ENCODE data around the gene ALDH1A2.

ALDH1A2 gene

GRCh38 chr15:57941816-57942215 is 123.7 kb downstream of the ALDH1A2 start:
- no peak for DNase-seq

DNA sequence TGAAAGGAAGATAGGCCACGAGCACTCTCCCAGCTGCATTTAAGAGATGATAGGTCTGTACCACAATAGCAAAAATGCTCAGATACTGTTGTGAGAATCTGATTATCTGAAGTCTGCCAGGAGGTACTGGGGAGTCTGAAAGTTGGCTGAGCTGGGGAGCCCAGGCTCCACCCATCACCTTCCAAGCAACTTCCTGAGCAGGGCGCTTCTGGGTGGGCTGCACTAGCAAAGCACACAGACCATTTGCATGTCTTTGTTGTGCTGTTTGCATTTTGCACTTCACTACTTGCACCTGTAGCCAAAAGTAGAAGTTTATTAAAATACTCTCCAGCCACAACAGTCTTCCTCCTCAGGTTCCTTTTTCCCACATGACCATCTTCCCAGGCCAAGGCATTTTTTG is 133.2 kb downstream of the ALDH1A2 start:
- no peak for DNase-seq

- DNase-seq = no peak
Observed at GRCh38 chr15:57931570-57931969, 133.9 kb downstream of the ALDH1A2 start.

GRCh38 chr15:57927091-57927631 is 138.3 kb downstream of the ALDH1A2 start:
- no peak for DNase-seq

- DNase-seq = no peak
Observed at GRCh38 chr15:57925650-57926049, 139.9 kb downstream of the ALDH1A2 start.

DNA sequence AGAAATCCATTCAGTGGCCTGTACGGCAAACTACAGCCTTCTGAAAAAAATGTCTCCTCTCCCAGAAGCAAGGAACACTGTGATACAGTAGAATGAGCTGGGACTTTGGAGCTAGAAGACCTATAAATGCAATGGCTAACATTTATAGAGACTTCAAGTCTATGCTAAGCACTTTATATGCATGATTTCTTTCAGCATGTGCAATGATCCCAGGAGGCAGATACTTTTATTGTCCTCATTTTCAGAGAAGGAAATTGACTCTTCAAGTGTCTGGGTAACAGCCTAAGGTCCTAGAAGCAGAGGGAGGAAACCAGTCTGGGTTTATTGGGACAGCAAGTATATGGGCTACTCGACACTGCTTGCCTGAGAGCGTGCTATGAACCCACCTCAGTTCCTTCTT is 140.9 kb downstream of the ALDH1A2 start:
- DNase-seq = no peak

DNA sequence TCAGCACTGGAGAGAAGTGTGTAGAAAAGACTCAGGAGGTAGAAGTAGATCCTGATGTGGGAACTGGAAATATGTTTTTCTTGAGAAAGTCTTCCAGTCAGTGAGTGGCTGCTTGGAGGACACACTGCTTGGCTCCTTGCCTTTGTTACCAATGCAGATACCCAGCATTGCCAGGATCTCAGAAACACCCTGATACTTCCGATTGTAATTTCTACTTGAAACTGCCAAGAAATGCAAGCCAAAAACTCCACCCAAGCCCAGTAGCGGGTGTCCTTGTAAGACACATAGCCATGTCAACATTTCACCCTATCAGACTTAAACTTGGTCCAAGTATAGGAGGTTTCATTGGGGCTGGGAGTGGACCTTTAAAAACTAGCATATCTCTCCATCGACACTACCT is 141.8 kb downstream of the ALDH1A2 start:
- no peak for DNase-seq

DNA sequence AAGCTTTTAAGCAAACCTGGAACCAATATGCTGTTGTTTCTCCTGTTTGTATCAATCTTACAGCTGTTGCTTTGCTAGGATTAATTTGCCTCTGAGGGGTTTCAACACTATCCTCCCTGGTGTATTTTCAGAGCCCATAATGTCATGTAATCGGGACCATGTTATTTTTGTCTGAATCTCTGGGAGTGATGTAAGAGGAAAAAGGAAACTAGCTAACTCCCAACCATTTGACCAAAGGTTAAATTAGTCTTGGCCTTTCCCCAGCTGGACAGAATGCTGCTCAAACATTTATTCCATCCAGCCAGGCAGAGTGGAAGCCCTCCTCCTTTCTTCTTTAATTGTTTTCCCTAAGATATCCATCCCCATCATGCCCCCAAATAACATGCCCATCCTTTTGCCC is 142.2 kb downstream of the ALDH1A2 start:
- DNase-seq = no peak

GRCh38 chr15:57922776-57923175 is 142.7 kb downstream of the ALDH1A2 start:
- DNase-seq = no peak

DNA sequence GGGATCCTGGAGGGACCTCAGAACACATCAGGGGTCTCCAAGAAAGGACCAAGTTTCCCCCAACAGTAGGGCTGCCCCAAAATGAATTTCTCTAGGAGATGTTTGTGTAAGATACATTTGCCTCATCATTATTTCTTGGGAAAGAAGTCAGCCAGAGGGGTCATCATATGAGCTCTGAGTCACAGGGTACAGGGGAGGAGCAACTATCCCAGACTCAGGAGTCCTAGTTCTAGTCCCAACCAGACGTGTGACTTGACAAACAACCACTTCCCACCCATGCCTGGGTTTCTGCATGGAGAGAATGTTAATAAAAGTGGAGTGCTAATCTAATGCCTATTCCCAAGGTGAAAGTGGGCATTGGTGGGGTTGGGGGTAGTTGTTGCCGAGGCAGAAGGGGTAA is 144.1 kb downstream of the ALDH1A2 start:
- DNase-seq = no peak

DNA sequence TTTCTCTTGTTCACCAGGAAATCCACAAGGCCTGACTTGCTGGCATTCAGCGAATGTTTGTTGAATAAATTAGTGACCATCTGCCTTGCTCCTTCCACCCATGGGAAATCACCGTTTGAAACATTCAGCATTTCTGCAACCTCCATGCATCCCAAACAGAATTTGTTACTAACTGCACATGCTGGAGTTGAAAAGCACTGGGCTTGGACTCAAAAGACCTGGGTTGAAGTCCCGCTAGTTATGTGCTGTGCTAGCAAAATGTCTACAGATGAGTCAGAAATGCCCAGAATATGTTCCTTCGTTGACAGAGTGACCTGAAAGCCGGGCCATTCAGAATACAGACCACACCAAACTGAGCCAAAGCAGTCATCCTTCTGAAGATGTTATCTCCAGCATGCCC is 144.6 kb downstream of the ALDH1A2 start:
- DNase-seq = no peak

DNA sequence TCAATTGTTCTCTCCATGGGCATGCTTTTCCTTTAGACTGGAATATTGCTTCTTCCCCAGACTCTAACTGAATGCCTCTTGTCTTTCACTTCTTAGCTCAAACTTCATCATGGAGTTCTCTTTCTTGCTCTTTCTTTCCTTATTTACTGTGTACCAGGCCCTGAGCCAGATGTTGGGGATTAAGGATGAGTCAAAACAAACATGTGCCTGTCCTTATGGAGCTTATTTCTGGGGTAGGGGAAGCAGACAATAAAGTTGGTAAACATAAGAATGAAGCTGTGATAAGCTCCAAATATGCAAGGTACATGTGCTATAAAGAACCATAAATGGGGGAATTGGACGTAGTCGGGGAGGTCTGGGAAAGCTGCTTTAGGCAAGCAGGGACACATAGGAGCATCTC is 145.8 kb downstream of the ALDH1A2 start:
- no peak for DNase-seq

DNA sequence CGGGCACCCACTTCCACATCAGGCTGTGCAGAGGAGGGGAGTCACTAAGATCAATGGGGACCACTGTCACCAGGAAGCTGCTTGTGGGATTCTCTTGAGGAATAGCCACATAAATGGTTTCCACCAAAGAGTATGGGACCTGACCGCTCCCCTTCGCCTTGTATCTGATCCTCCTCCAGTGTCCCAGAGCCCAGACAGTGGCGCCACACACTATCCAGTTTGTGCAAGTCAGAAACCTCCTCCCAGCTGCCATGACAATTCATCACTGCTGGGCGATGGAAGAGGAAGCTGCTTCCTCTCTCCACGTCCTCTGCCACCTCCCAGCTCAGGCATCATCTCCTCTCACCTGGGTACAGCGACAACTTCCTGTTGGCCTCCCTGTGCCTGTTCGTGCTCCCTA is 147.5 kb downstream of the ALDH1A2 start:
- no peak for DNase-seq

GRCh38 chr15:57916695-57917094 is 148.8 kb downstream of the ALDH1A2 start:
- DNase-seq = no peak

DNA sequence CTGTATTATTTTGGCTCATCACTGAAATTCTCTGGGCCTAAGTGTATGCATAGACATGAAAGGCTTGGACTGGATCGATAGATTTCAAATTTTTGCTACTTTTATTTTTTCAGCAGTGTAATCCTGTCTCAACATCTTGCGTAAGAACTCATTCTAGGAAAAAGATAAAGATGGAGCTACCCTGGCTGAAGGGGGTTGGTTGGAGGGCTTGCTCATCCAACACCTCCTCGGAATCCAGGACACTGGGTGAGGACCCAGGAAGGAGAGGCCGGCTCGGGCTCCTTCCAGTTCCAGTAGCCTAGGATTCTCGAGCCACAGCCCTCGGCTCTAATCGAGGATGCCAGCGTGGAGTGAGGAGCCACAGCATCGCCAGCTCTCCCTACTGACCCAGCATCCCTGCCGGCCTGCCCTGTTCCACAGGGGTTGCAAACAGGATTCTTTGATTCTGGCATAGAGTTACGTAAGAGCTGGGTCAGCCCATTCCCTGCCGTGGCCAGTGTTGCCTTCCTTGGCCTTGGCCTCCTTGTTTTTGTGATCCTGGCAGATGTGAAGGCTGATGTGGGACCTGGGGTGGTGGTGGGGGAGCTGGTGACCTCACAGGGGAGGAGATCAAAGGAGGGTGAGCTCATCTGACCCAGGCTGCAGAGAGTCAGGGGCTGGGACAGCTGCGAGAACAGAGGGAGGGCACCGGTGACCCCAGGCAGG is 149.5 kb downstream of the ALDH1A2 start:
- DNase-seq = no peak

DNA sequence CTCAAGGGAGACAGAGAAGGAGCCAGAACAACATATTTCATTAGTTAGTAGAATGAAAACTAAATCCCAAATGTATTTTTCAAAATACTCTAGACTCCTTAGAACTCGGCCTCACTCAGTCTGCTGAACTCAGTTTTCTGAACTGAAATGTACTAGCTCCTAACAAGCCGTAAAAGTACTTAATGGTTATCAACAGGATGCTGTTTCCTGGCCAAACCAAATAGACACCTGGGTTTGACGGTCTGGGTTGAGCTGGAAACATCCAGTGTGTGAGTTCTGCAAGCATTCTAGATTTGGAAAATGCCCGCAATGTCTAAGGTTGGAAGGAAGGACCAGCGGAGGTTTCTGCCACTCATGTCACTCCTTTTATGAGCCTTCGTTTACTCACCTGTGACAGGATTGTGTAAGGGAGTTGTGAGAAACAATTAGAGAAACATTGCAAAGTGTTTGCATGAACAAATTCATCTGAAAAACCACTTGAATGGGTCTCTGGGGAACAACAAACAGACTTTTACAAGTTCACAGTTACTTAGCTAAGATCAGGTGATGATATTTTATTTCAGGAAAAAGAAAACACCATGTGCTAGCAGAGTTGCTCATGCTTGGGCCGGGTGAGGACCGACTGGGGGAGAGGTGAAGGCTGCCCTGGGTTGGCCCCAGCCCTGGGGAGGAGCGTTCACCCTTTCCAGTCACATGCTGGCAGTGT is 151.0 kb downstream of the ALDH1A2 start:
- no peak for DNase-seq

DNA sequence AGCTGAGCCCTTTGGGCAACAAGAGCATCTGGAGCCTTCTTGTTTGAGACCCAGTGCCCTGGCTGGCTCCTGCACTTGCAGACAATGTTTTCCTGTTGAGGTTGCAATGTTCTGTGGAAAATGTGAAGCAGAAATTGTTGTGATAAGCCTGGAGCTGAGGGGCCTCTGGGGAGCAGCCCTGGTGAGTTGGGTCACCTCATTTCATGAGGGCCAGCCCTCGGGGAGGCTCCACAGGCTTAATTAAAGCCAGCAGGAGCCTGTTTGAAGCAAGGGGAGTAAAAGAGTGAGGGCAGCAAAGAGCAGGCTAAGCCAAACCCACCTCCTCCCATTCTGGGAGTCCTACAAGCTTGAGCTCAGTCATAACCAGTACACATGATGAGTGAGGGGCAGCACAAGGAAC is 154.3 kb downstream of the ALDH1A2 start:
- peak; percentile 16 for DNase-seq

DNA sequence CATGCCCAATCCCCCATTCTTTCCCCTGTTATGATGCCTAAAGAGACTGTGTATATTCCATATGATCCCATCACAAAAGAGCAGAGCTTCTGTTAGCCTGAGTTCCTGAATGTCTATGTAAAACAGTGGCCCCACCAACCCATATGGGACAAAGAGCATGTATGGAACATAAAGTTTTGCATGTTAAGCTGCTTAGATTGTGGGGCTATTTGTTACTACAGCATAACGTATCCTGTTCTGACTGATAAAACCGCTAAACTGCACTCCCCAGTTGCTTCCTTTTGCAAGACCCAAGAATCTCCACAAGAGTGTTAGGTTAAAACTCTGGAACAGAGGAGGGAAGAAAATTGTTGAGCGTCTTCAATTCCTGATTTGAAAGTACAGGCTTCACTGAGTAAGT is 154.8 kb downstream of the ALDH1A2 start:
- DNase-seq = no peak

DNA sequence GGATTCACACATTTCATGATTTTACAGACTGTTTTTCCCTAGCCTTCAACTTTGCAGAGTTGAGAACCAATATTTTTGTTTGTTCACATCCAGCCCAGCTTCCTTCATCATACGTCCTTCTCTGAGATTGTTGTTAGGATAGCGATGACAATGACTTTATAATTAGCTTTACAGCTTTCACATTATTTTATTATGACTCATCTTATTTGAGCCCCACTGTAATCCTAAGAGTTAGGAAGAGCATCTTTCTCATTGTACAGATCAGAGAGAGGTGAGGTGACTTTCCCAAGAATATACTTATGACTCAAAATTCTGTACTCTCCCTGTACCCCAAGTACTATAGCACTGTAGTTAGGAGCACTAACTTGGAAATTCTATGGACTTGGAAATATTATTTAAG is 156.1 kb downstream of the ALDH1A2 start:
- no peak for DNase-seq

DNA sequence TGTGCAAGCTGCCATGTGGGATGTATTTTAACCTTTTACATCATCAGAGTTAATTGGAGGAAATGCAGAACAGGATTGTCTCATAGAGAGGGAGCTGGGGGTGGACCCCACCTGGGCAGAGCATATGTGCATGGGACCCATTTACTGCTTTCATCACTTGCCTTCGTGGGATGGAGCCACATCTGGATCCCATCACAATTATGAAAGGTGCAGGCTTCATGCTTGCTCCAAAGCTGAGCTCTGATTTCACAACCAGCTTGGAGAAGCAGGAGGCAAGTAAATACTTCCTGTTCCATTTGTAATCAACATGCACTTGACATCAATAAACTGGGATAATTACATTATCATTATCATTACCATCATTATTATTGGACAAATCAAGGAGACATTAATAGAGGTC is 161.9 kb downstream of the ALDH1A2 start:
- no peak for DNase-seq
